GM21360 (cell line): Measurements from ENCODE around the gene ERBB3.
"Not testable (repeated sequence)": the region's sequence is repeated elsewhere in the genome, so short reads cannot be mapped to it uniquely, and the experiment has no call there.

Experiments used
- ATAC-seq: cut with Tn5 transposase; IDR thresholded peaks from one replicate; pipeline ENCODE4 v1.9.1; 2021; ENCODE audit warnings: mild to moderate bottlenecking, moderate library complexity; ENCODE audit not compliant: unreplicated experiment

Gene ERBB3

GRCh38 chr12:56107242-56107641 lies 27.3 kb downstream of the ERBB3 start:
- ATAC-seq: no peak

GRCh38 chr12:56110571-56110970 lies 30.6 kb downstream of the ERBB3 start:
- no peak for ATAC-seq

DNA sequence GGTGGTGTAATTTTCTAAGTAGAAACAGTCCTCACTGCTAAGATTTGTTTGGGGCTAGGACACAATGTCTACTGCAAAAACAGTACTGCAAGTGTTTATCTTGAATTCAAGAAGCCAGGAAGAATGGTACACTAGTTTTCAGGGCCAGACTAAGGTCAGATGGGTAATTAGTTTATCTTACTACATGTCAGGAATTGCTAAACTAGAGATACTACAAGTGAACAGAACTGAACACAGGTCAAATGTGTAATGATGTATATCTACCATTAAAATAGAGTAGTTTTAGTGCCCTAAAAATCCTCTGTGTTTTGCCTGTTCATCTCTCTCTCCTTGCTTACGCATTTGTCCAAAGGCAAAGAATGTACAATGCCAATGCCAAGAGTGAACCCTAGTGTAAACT lies 34.1 kb downstream of the ERBB3 start:
- no peak for ATAC-seq

DNA sequence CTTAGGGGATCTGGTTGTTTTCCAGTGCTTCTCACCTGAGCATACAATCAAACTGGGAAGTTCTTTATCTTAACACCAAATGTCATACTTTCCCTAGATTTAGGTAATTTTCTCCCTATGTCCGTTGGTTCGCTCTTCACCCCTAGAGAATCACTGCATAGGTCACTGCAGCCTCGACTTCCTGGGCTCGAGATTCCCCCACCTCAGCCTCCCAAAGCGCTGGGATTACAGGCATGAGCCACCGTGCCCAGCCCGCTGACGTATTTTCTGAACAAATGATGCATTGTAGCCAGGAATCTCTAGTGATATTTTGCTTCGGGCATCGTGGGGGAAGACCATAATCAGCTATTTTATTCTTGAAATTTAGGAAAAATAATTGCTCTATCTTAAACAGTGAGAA lies 35.4 kb downstream of the ERBB3 start:
- no peak for ATAC-seq

DNA sequence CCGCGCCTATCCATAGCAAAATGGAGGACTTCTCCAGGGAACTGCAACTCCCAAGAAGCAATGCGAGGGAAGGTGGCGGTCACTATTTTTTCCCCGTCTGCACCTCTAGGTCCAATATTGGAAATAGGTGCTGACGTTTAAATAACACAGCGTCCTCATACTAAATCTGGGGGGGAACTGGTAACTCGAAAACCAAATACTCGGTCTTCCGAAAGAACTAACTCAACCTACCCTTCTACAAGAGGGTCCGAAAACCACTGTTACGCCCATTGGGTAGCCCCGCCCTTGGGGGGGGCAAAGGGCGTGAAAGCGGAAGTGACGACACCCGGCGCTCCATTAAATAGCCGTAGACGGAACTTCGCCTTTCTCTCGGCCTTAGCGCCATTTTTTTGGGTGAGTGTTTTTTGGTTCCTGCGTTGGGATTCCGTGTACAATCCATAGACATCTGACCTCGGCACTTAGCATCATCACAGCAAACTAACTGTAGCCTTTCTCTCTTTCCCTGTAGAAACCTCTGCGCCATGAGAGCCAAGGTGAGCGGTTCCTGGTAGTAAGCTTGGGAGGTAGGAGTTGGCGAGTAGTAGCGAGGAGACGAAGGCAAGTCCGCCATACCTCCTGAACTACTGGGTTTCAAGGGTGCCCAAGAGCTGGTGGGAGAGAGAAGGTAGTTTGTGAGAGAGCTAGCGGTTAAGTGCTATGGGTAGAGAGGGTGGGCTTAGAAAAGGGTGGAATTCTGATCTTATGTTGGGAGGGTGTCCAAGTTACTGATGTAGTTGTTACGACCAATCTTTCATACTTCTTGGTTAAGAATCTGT lies 36.5 kb downstream of the ERBB3 start, which contains the start of gene RPL41:
RPL41 (plus strand) TSS at position 367 of the 815 bp plus-strand sequence.
- peak; percentile 39 for ATAC-seq

- not testable (repeated sequence) for ATAC-seq
Observed at GRCh38 chr12:56117082-56117706, 37.2 kb downstream of the ERBB3 start.

- peak; percentile 85 for ATAC-seq
Observed at GRCh38 chr12:56117778-56118687, 38.1 kb downstream of the ERBB3 start, which contains the start of gene ZC3H10. TSS of gene ZC3H10 (plus strand) at chr12:56118266. CDS start at chr12:56120563, 2,297 bp downstream.

GRCh38 chr12:56118688-56119357 lies 38.9 kb downstream of the ERBB3 start:
- ATAC-seq: no peak

- no peak for ATAC-seq
Observed at GRCh38 chr12:56119361-56119796, 39.4 kb downstream of the ERBB3 start.

DNA sequence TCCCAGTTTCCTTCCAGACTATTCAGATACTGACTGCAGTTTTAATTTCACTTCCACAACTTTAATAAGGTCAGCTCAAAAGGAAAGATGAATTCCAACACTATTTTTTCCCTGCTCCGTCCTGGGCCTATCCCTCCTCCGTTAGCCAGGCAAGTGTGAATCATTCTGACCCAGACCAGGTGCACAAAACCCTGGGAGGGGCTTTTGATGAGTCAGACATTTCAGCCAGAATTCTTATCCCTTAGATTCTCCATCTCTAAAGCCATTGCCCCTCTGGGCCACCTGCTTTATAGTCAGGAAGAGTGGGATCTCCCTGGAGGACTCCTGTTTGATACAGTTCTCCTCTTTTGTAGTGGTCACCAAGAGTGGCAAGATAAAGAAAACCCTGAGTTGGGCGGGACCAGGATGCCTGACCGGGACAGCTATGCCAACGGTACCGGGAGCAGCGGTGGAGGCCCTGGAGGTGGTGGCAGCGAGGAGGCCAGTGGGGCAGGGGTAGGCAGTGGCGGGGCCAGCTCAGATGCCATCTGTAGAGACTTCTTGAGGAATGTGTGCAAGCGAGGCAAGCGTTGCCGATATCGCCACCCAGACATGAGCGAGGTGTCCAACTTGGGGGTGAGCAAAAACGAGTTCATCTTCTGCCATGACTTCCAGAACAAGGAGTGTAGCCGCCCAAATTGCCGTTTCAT lies 40.3 kb downstream of the ERBB3 start:
- no peak for ATAC-seq

DNA sequence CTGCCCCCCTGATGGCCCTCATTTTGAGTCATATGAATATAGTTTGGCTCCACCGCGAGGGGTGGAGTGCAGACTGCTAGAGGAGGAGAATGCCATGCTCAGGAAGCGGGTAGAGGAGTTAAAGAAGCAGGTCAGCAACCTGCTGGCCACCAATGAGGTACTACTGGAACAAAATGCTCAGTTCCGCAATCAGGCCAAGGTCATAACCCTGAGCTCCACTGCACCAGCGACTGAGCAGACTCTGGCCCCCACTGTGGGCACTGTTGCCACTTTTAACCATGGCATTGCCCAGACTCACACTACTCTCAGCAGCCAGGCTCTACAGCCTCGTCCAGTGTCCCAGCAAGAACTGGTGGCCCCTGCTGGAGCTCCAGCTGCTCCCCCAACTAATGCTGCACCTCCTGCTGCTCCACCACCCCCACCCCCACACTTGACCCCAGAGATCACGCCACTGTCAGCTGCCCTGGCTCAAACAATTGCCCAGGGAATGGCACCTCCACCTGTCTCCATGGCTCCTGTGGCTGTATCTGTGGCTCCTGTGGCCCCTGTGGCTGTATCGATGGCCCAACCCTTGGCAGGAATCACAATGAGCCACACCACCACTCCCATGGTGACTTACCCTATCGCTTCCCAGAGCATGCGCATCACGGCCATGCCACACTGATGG lies 41.4 kb downstream of the ERBB3 start:
- no peak for ATAC-seq

DNA sequence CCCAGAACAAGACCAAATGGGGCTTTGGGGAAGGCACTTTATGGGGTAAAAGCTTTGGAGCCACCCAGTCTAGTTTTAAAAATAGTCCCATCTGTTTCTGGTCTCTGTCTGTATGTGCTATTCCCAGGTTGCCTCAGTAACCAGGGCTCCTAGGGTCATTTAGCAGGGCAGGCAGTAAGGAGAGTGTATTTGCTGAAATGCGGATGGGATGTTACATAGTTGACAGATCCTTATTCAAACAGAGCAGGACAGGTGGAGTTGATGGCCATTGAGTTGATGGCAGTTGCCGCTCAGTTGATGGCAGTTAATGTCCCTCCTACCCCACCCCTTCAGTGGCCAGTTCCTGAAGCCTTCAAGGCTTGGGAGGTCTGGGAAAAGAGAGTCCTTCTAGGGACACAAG lies 42.7 kb downstream of the ERBB3 start:
- ATAC-seq: no peak

DNA sequence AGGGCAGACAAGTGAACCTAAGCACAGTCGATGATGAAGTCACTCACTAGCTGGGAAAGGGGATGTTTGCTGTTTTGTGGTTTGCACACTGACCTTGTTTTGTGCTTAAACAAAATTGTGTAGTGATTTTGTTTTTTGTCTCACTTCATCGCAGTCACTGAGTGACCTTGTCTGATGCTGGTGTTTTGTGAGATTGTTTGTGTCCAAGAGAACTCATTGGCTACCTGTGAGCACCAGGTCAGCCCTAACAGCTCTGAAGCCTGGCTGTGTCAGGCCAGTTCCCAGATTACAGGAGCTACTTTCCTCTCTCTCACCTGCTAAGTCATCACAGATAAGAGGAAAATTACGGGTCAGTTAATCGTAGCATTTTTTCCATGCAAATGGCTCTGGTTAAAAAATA lies 44.2 kb downstream of the ERBB3 start:
- no peak for ATAC-seq

GRCh38 chr12:56126732-56127239 lies 46.8 kb downstream of the ERBB3 start:
- no peak for ATAC-seq

GRCh38 chr12:56127485-56127887 lies 47.5 kb downstream of the ERBB3 start:
- ATAC-seq: no peak

GRCh38 chr12:56127888-56128669 lies 48.1 kb downstream of the ERBB3 start, which contains the start of gene ESYT1:
TSS of gene ESYT1 (plus strand) at chr12:56128267. CDS start at chr12:56128320, 53 bp downstream.
- peak; percentile 85 for ATAC-seq

DNA sequence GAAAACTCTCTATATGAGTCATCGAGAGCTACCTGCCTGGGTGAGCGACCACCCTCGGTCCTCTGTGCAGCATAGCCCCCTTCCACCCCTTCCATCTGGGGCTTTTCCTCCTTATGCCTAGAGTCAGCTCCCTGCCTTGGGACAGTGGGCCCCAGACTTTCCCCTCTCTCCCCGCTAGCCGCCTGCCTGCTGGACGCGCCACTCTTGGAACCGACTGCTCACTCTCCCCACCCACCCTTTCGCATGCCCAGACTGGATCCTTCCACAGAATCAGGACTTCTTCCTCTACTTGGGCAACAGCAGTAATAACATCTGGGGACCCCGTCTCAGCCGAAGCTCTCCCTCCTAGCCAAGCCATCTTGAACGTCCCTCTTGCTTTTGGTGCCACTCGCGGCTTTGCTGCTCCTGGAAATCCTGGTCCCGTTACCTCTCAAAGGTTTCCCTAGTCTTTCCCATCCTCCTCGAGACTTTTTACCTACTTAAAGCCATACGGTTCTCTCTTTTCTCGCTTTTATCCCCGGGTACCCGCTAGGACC lies 48.8 kb downstream of the ERBB3 start:
- ATAC-seq: no peak
